Measurements from ENCODE around the gene PMAIP1.

DNA sequence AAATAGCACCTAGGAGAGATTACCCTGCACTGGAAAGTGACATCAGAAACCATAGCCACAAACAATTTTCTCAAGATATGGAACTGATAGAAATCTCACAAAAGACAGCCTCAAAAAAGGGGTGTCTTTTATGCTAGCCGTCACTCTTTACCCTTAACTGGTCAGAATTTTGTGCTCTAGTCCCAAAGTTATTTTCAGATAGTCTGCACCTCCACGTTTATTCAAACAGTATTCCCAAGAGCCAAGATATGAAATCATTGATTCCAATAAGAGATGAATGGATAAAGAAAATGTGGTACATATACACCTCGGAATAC lies 23.5 kb upstream of the PMAIP1 start:
- TF ChIP-seq RAD21 (IDR thresholded peaks at IDR 0.05; ENCODE audit: low read length): no peak
- TF ChIP-seq CTCF (IDR thresholded peaks at IDR 0.05): no peak
